ENCODE results near the gene ROBO1. TPM values are rescaled to one million over a fixed set of nuclear protein-coding genes. Genes with fewer than 3 reads are reported as not detected.

Gene ROBO1
- polyA plus RNA-seq, 2 donors: 4.7 to 12.0 TPM

GRCh38 chr3:78845605-78846004 is 922.2 kb downstream of the ROBO1 start:
- Histone ChIP-seq H3K27ac (ENCODE audit: low read depth in 2 of 2, low read length in 1 of 2) (no peak overlapping the region), H3K4me1 (ENCODE audit: control insufficient read depth in 2 of 2, insufficient read depth in 2 of 2, low read length in 1 of 2) (no peaks in the 10 kb centered on the region), H3K36me3 (ENCODE audit: control insufficient read depth in 2 of 2, insufficient read depth in 2 of 2, low read length in 1 of 2) (no peaks in the 10 kb centered on the region), H3K27me3 (ENCODE audit: control insufficient read depth in 1 of 2, insufficient read depth in 2 of 2, low read length in 2 of 2) (no peaks in the 10 kb centered on the region), H3K9me3 (ENCODE audit: control insufficient read depth in 2 of 2, insufficient read depth in 1 of 2, low read depth in 1 of 2, low read length in 1 of 2) (no peaks in the 10 kb centered on the region), H3K4me3 (ENCODE audit: low read depth in 1 of 2, low read length in 2 of 2) (no peak overlapping the region)
- WGBS, 2 donors: 45 to 65% methylated on average over 3 of the region's 3 CpGs

- WGBS, 2 donors: 81 to 92% methylated on average over 4 of the region's 4 CpGs
- no peaks in the 10 kb centered on the region for H3K4me1 ChIP-seq (ENCODE audit: control insufficient read depth in 2 of 2, insufficient read depth in 2 of 2, low read length in 1 of 2)
- no peak overlapping the region for H3K27ac ChIP-seq (ENCODE audit: low read depth in 2 of 2, low read length in 1 of 2)
- no peaks in the 10 kb centered on the region for H3K36me3 ChIP-seq (ENCODE audit: control insufficient read depth in 2 of 2, insufficient read depth in 2 of 2, low read length in 1 of 2)
- no peaks in the 10 kb centered on the region for H3K27me3 ChIP-seq (ENCODE audit: control insufficient read depth in 1 of 2, insufficient read depth in 2 of 2, low read length in 2 of 2)
- H3K9me3 ChIP-seq (ENCODE audit: control insufficient read depth in 2 of 2, insufficient read depth in 1 of 2, low read depth in 1 of 2, low read length in 1 of 2): no peaks in the 10 kb centered on the region
- no peak overlapping the region for H3K4me3 ChIP-seq (ENCODE audit: low read depth in 1 of 2, low read length in 2 of 2)
Measured at GRCh38 chr3:78844307-78844706, 923.5 kb downstream of the ROBO1 start.

- no peaks in the 10 kb centered on the region for H3K4me1 ChIP-seq (ENCODE audit: control insufficient read depth in 2 of 2, insufficient read depth in 2 of 2, low read length in 1 of 2)
- H3K36me3 ChIP-seq (ENCODE audit: control insufficient read depth in 2 of 2, insufficient read depth in 2 of 2, low read length in 1 of 2): no peaks in the 10 kb centered on the region
- no peaks in the 10 kb centered on the region for H3K9me3 ChIP-seq (ENCODE audit: control insufficient read depth in 2 of 2, insufficient read depth in 1 of 2, low read depth in 1 of 2, low read length in 1 of 2)
- H3K4me3 ChIP-seq (ENCODE audit: low read depth in 1 of 2, low read length in 2 of 2): no peak overlapping the region
- H3K27me3 ChIP-seq (ENCODE audit: control insufficient read depth in 1 of 2, insufficient read depth in 2 of 2, low read length in 2 of 2): no peaks in the 10 kb centered on the region
- no peak overlapping the region for H3K27ac ChIP-seq (ENCODE audit: low read depth in 2 of 2, low read length in 1 of 2)
- 24 to 43% methylated on average over 3 of the region's 3 CpGs for WGBS, 2 donors
Measured at GRCh38 chr3:78839693-78840092, 928.1 kb downstream of the ROBO1 start.

- Histone ChIP-seq H3K27me3 (ENCODE audit: control insufficient read depth in 1 of 2, insufficient read depth in 2 of 2, low read length in 2 of 2) (no peaks in the 10 kb centered on the region), H3K4me1 (ENCODE audit: control insufficient read depth in 2 of 2, insufficient read depth in 2 of 2, low read length in 1 of 2) (no peaks in the 10 kb centered on the region), H3K9me3 (ENCODE audit: control insufficient read depth in 2 of 2, insufficient read depth in 1 of 2, low read depth in 1 of 2, low read length in 1 of 2) (no peaks in the 10 kb centered on the region), H3K36me3 (ENCODE audit: control insufficient read depth in 2 of 2, insufficient read depth in 2 of 2, low read length in 1 of 2) (no peaks in the 10 kb centered on the region), H3K4me3 (ENCODE audit: low read depth in 1 of 2, low read length in 2 of 2) (no peak overlapping the region), H3K27ac (ENCODE audit: low read depth in 2 of 2, low read length in 1 of 2) (no peak overlapping the region)
- 59 to 66% methylated on average over 4 of the region's 4 CpGs for WGBS, 2 donors
Measured at GRCh38 chr3:78838362-78838761, 929.4 kb downstream of the ROBO1 start.

GRCh38 chr3:78834910-78835309 is 932.9 kb downstream of the ROBO1 start:
- no peaks in the 10 kb centered on the region for H3K9me3 ChIP-seq (ENCODE audit: control insufficient read depth in 2 of 2, insufficient read depth in 1 of 2, low read depth in 1 of 2, low read length in 1 of 2)
- no peaks in the 10 kb centered on the region for H3K27me3 ChIP-seq (ENCODE audit: control insufficient read depth in 1 of 2, insufficient read depth in 2 of 2, low read length in 2 of 2)
- no peaks in the 10 kb centered on the region for H3K36me3 ChIP-seq (ENCODE audit: control insufficient read depth in 2 of 2, insufficient read depth in 2 of 2, low read length in 1 of 2)
- 69 to 78% methylated on average over 3 of the region's 3 CpGs for WGBS, 2 donors
- no peaks in the 10 kb centered on the region for H3K4me1 ChIP-seq (ENCODE audit: control insufficient read depth in 2 of 2, insufficient read depth in 2 of 2, low read length in 1 of 2)
- no peak overlapping the region for H3K27ac ChIP-seq (ENCODE audit: low read depth in 2 of 2, low read length in 1 of 2)
- no peak overlapping the region for H3K4me3 ChIP-seq (ENCODE audit: low read depth in 1 of 2, low read length in 2 of 2)

- no peaks in the 10 kb centered on the region for H3K36me3 ChIP-seq (ENCODE audit: control insufficient read depth in 2 of 2, insufficient read depth in 2 of 2, low read length in 1 of 2)
- H3K27me3 ChIP-seq (ENCODE audit: control insufficient read depth in 1 of 2, insufficient read depth in 2 of 2, low read length in 2 of 2): no peaks in the 10 kb centered on the region
- no peaks in the 10 kb centered on the region for H3K9me3 ChIP-seq (ENCODE audit: control insufficient read depth in 2 of 2, insufficient read depth in 1 of 2, low read depth in 1 of 2, low read length in 1 of 2)
- no peak overlapping the region for H3K4me3 ChIP-seq (ENCODE audit: low read depth in 1 of 2, low read length in 2 of 2)
- H3K4me1 ChIP-seq (ENCODE audit: control insufficient read depth in 2 of 2, insufficient read depth in 2 of 2, low read length in 1 of 2): no peaks in the 10 kb centered on the region
- WGBS, 2 donors: 74 to 96% methylated on average over 5 of the region's 5 CpGs
- no peak overlapping the region for H3K27ac ChIP-seq (ENCODE audit: low read depth in 2 of 2, low read length in 1 of 2)
Measured at GRCh38 chr3:78832785-78833204, 935.0 kb downstream of the ROBO1 start.

- Histone ChIP-seq H3K27ac (ENCODE audit: low read depth in 2 of 2, low read length in 1 of 2) (no peak overlapping the region), H3K36me3 (ENCODE audit: control insufficient read depth in 2 of 2, insufficient read depth in 2 of 2, low read length in 1 of 2) (no peaks in the 10 kb centered on the region), H3K4me1 (ENCODE audit: control insufficient read depth in 2 of 2, insufficient read depth in 2 of 2, low read length in 1 of 2) (no peaks in the 10 kb centered on the region), H3K9me3 (ENCODE audit: control insufficient read depth in 2 of 2, insufficient read depth in 1 of 2, low read depth in 1 of 2, low read length in 1 of 2) (no peaks in the 10 kb centered on the region), H3K4me3 (ENCODE audit: low read depth in 1 of 2, low read length in 2 of 2) (no peak overlapping the region), H3K27me3 (ENCODE audit: control insufficient read depth in 1 of 2, insufficient read depth in 2 of 2, low read length in 2 of 2) (no peaks in the 10 kb centered on the region)
- 81 to 85% methylated on average over 1 of the region's 1 CpG for WGBS, 2 donors
Measured at GRCh38 chr3:78831446-78831972, 936.3 kb downstream of the ROBO1 start.

- H3K27ac ChIP-seq (ENCODE audit: low read depth in 2 of 2, low read length in 1 of 2): no peak overlapping the region
- H3K36me3 ChIP-seq (ENCODE audit: control insufficient read depth in 2 of 2, insufficient read depth in 2 of 2, low read length in 1 of 2): no peaks in the 10 kb centered on the region
- no peaks in the 10 kb centered on the region for H3K9me3 ChIP-seq (ENCODE audit: control insufficient read depth in 2 of 2, insufficient read depth in 1 of 2, low read depth in 1 of 2, low read length in 1 of 2)
- H3K27me3 ChIP-seq (ENCODE audit: control insufficient read depth in 1 of 2, insufficient read depth in 2 of 2, low read length in 2 of 2): no peaks in the 10 kb centered on the region
- 55 to 68% methylated on average over 5 of the region's 5 CpGs for WGBS, 2 donors
- no peak overlapping the region for H3K4me3 ChIP-seq (ENCODE audit: low read depth in 1 of 2, low read length in 2 of 2)
- no peaks in the 10 kb centered on the region for H3K4me1 ChIP-seq (ENCODE audit: control insufficient read depth in 2 of 2, insufficient read depth in 2 of 2, low read length in 1 of 2)
Measured at GRCh38 chr3:78830470-78830869, 937.3 kb downstream of the ROBO1 start.

GRCh38 chr3:78827618-78828017 is 940.2 kb downstream of the ROBO1 start:
- Histone ChIP-seq H3K4me3 (ENCODE audit: low read depth in 1 of 2, low read length in 2 of 2) (no peak overlapping the region), H3K27me3 (ENCODE audit: control insufficient read depth in 1 of 2, insufficient read depth in 2 of 2, low read length in 2 of 2) (no peaks in the 10 kb centered on the region), H3K4me1 (ENCODE audit: control insufficient read depth in 2 of 2, insufficient read depth in 2 of 2, low read length in 1 of 2) (peaks cover 0 to 2% of the 10 kb centered on the region in 2 donors), H3K27ac (ENCODE audit: low read depth in 2 of 2, low read length in 1 of 2) (no peak overlapping the region), H3K36me3 (ENCODE audit: control insufficient read depth in 2 of 2, insufficient read depth in 2 of 2, low read length in 1 of 2) (no peaks in the 10 kb centered on the region), H3K9me3 (ENCODE audit: control insufficient read depth in 2 of 2, insufficient read depth in 1 of 2, low read depth in 1 of 2, low read length in 1 of 2) (no peaks in the 10 kb centered on the region)
- WGBS, 2 donors: 71 to 91% methylated on average over 4 of the region's 4 CpGs

GRCh38 chr3:78825858-78826215 is 942.0 kb downstream of the ROBO1 start:
- H3K27me3 ChIP-seq (ENCODE audit: control insufficient read depth in 1 of 2, insufficient read depth in 2 of 2, low read length in 2 of 2): no peaks in the 10 kb centered on the region
- H3K27ac ChIP-seq (ENCODE audit: low read depth in 2 of 2, low read length in 1 of 2): no peak overlapping the region
- H3K9me3 ChIP-seq (ENCODE audit: control insufficient read depth in 2 of 2, insufficient read depth in 1 of 2, low read depth in 1 of 2, low read length in 1 of 2): no peaks in the 10 kb centered on the region
- H3K36me3 ChIP-seq (ENCODE audit: control insufficient read depth in 2 of 2, insufficient read depth in 2 of 2, low read length in 1 of 2): no peaks in the 10 kb centered on the region
- peaks cover 0 to 2% of the 10 kb centered on the region in 2 donors for H3K4me1 ChIP-seq (ENCODE audit: control insufficient read depth in 2 of 2, insufficient read depth in 2 of 2, low read length in 1 of 2)
- H3K4me3 ChIP-seq (ENCODE audit: low read depth in 1 of 2, low read length in 2 of 2): no peak overlapping the region

All from esophagus (tissue), 2 donors.